NCI-H187 (cell line): ENCODE results near the gene LANCL1.

Experiments
- DNase-seq, 2 experiments: peaks; one replicate each; lab custom pipeline; 2025; lab: John Stamatoyannopoulos, UW

Gene LANCL1

GRCh38 chr2:210389856-210390255, 86.7 kb downstream of the LANCL1 start:
- no peak for DNase-seq

- no peak for DNase-seq
Measured at GRCh38 chr2:210388148-210388547, 88.4 kb downstream of the LANCL1 start.

- DNase-seq = no peak
Measured at GRCh38 chr2:210387074-210387473, 89.5 kb downstream of the LANCL1 start.
